H9 (cell line): ENCODE measurements around the gene SDK2. TPM values are rescaled to one million over a fixed set of nuclear protein-coding genes. Genes with fewer than 3 reads are reported as not detected.
A peak's percentile ranks its signal among the peaks of the same experiment; 100 is the strongest.

Source experiments
- DNase-seq: peaks from one replicate; pipeline ENCODE4 v3.0.0-alpha.2; 2017
- H2AFZ ChIP-seq: one replicate; pipeline ENCODE4 v1.6.1; 2013; ENCODE audit warnings: mild to moderate bottlenecking, low read length, control low read depth, moderate library complexity
- H2AK5ac ChIP-seq: 2 replicates; pipeline ENCODE4 v1.6.1; 2013; ENCODE audit warnings: low read length, control low read depth, mixed read lengths; ENCODE audit not compliant: insufficient read length
- H2BK120ac ChIP-seq: one replicate; pipeline ENCODE4 v1.6.1; 2013; ENCODE audit warnings: low read depth, mild to moderate bottlenecking, low read length, control low read depth, inconsistent platforms; ENCODE audit not compliant: poor library complexity, severe bottlenecking
- H2BK12ac ChIP-seq: 2 replicates; pipeline ENCODE4 v1.6.1; 2013; ENCODE audit warnings: low read length, control low read depth, mixed read lengths, low read depth; ENCODE audit not compliant: insufficient read length
- H2BK15ac ChIP-seq: 2 replicates; pipeline ENCODE4 v1.6.1; 2013; ENCODE audit warnings: low read depth, low read length, control low read depth
- H2BK20ac ChIP-seq: one replicate; pipeline ENCODE4 v1.6.1; 2013; ENCODE audit warnings: low read depth, mild to moderate bottlenecking, low read length, control low read depth, inconsistent platforms; ENCODE audit not compliant: poor library complexity, severe bottlenecking
- H2BK5ac ChIP-seq: 2 replicates; pipeline ENCODE4 v1.6.1; 2013; ENCODE audit warnings: low read length, control low read depth, mixed read lengths; ENCODE audit not compliant: insufficient read length
- H3K14ac ChIP-seq: 2 replicates; pipeline ENCODE4 v1.6.1; 2013; ENCODE audit warnings: low read length, control low read depth; ENCODE audit not compliant: insufficient read depth
- H3K18ac ChIP-seq: 2 replicates; pipeline ENCODE4 v1.6.1; 2013; ENCODE audit warnings: low read depth, mild to moderate bottlenecking, mixed read lengths, low read length, control low read depth; ENCODE audit not compliant: insufficient read length
- H3K23ac ChIP-seq: 2 replicates; pipeline ENCODE4 v1.6.1; 2013; ENCODE audit warnings: low read length, control low read depth, mixed read lengths, low read depth; ENCODE audit not compliant: insufficient read length
- H3K23me2 ChIP-seq: 2 replicates; pipeline ENCODE4 v1.6.1; 2013; ENCODE audit warnings: low read depth, mild to moderate bottlenecking, mixed read lengths, low read length, control low read depth; ENCODE audit not compliant: insufficient read length, poor library complexity, severe bottlenecking
- H3K27ac ChIP-seq: 2 replicates; pipeline ENCODE4 v1.5.1; 2013; ENCODE audit warnings: low read length, control low read depth, mixed read lengths, low read depth; ENCODE audit not compliant: insufficient read length
- H3K27me3 ChIP-seq: 2 replicates; pipeline ENCODE4 v1.6.1; 2013; ENCODE audit warnings: low read length, control low read depth, inconsistent platforms; ENCODE audit not compliant: insufficient read depth
- H3K4ac ChIP-seq: 2 replicates; pipeline ENCODE4 v1.6.1; 2013; ENCODE audit warnings: low read depth, mild to moderate bottlenecking, control low read depth, inconsistent platforms, low read length, moderate library complexity
- H3K4me1 ChIP-seq: 2 replicates; pipeline ENCODE4 v1.6.1; 2013; ENCODE audit warnings: low read length, control low read depth, inconsistent platforms; ENCODE audit not compliant: insufficient read depth
- H3K4me2 ChIP-seq: 2 replicates; pipeline ENCODE4 v1.6.1; 2013; ENCODE audit warnings: low read length, control low read depth, mixed read lengths; ENCODE audit not compliant: insufficient read length, insufficient read depth
- H3K56ac ChIP-seq: 2 replicates; pipeline ENCODE4 v1.6.1; 2013; ENCODE audit warnings: low read depth, mild to moderate bottlenecking, mixed read lengths, low read length, control low read depth; ENCODE audit not compliant: insufficient read length
- H3K79me1 ChIP-seq: 2 replicates; pipeline ENCODE4 v1.6.1; 2013; ENCODE audit warnings: low read depth, mild to moderate bottlenecking, moderate library complexity, low read length, control low read depth, inconsistent platforms; ENCODE audit not compliant: insufficient read depth, poor library complexity, severe bottlenecking
- H3K79me2 ChIP-seq: 2 replicates; pipeline ENCODE4 v1.6.1; 2013; ENCODE audit warnings: low read length, control low read depth, inconsistent platforms; ENCODE audit not compliant: insufficient read depth
- H3K9ac ChIP-seq: 2 replicates; pipeline ENCODE4 v1.6.1; 2013; ENCODE audit warnings: low read length, control low read depth, mixed read lengths; ENCODE audit not compliant: insufficient read length; ENCODE audit errors: extremely low read depth
- H3K9me3 ChIP-seq: one replicate; pipeline ENCODE4 v1.6.1; 2013; ENCODE audit warnings: low read depth, low read length, inconsistent platforms; ENCODE audit not compliant: control insufficient read depth
- H3T11ph ChIP-seq: one replicate; pipeline ENCODE4 v1.6.1; 2013; ENCODE audit warnings: mild to moderate bottlenecking, low read length, control low read depth, inconsistent platforms
- H4K20me1 ChIP-seq: one replicate; pipeline ENCODE4 v1.6.1; 2013; ENCODE audit not compliant: control insufficient read depth, insufficient read length, insufficient read depth
- H4K5ac ChIP-seq: 2 replicates; pipeline ENCODE4 v1.6.1; 2013; ENCODE audit warnings: low read depth, mild to moderate bottlenecking, mixed read lengths, low read length, control low read depth; ENCODE audit not compliant: insufficient read length
- H4K8ac ChIP-seq: replicated peaks from 2 replicates; pipeline ENCODE4 v1.6.1; 2013; ENCODE audit warnings: low read length, control low read depth, mixed read lengths, low read depth; ENCODE audit not compliant: insufficient read length
- H4K91ac ChIP-seq: 2 replicates; pipeline ENCODE4 v1.6.1; 2013; ENCODE audit warnings: low read depth, mild to moderate bottlenecking, moderate library complexity, mixed read lengths, low read length, control low read depth; ENCODE audit not compliant: insufficient read length
- H3K27ac Mint-ChIP-seq, 3 experiments: 2 replicates in 2 of 3; 3 replicates in 1 of 3; pipeline ENCODE4 v1.8.0; 2020 to 2021; ENCODE audit warnings: mixed read lengths in 3 of 3, mild to moderate bottlenecking in 1 of 3, moderate library complexity in 1 of 3
- H3K27me3 Mint-ChIP-seq: 2 replicates; pipeline ENCODE4 v1.8.0; 2021; ENCODE audit warnings: low read depth, mild to moderate bottlenecking, moderate library complexity, mixed read lengths
- H3K36me3 Mint-ChIP-seq, 3 experiments: 2 replicates in 2 of 3; 3 replicates in 1 of 3; pipeline ENCODE4 v1.8.0; 2020 to 2021; ENCODE audit warnings: low read depth in 3 of 3, mixed read lengths in 3 of 3; ENCODE audit not compliant: insufficient read depth in 1 of 3
- H3K4me1 Mint-ChIP-seq, 2 experiments: 2 replicates each; pipeline ENCODE4 v1.8.0; 2020; ENCODE audit warnings: mixed read lengths in 2 of 2
- H3K4me3 Mint-ChIP-seq, 2 experiments: 2 replicates in 1 of 2; 3 replicates in 1 of 2; pipeline ENCODE4 v1.8.0; 2020 to 2021; ENCODE audit warnings: mild to moderate bottlenecking in 2 of 2, mixed read lengths in 2 of 2, moderate library complexity in 1 of 2
- H3K9me3 Mint-ChIP-seq, 2 experiments: 2 replicates in 1 of 2; 3 replicates in 1 of 2; pipeline ENCODE4 v1.8.0; 2020; ENCODE audit warnings: mild to moderate bottlenecking in 2 of 2, mixed read lengths in 2 of 2, moderate library complexity in 1 of 2
- WGBS: extraction: QIAGEN DNeasy Blood & Tissue Kit; methylation state at CpG from one replicate; pipeline ENCODE4 v1.1.7; 2013; ENCODE audit warnings: missing lambda C conversion rate, low lambda C conversion rate, mixed read lengths; ENCODE audit not compliant: insufficient read length; ENCODE audit errors: extremely low coverage; 5-methylcytosine and 5-hydroxymethylcytosine counted together
- total RNA-seq: library from RNA; stranded (reverse); gene quantifications from 2 replicates; pipeline ENCODE4 v1.2.1, GENCODE V29; 2021
- TF ChIP-seq, protein P1 (sequence below): fragments of 200-600 bp; sonication (generic); conservative IDR thresholded peaks from 3 replicates; pipeline ENCODE4 v1.8.0; 2021; ENCODE audit warnings: antibody characterized with exemption, mild to moderate bottlenecking

The SDK2 gene
- total RNA-seq, 1 experiment from 2014 or later: 9.1 TPM

DNA sequence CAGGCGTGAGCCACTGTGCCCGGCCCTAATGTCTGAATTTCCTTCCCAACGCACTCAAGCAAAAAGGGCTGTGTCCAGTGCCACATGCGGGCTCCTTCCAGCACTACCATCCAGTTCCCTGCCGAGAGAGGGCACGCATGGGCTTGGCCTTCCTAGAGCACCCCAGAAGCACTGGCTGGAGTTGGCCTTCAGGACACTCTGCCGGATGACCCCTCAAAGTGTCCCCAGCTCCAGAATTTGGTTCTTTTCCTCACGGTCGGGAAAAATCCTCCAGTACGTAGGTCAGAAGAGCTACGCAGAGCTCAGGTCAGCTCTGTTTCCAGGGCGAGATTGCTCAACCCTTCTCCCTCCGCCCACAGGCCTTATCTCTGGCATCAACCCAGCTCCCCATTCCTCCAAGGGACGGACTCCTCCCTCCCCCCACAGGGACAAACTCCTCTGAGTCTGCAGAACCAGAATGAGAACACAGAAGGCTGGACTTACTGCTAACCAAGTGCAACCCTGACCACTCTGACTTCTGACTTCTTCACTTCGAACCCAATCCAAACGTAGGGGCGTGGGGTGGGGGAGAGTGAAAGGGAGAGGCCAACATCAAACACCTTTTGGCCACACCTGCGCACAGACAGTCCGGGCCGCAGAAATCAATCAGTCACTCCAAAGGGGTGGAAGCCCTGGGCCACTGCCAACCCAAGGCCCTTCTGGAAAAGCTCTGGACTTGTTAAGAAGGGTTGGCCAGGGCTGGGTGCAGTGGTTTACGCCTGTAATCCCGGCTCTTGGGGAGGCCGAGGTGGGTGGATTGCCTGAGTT is 336.0 kb downstream of the SDK2 start:
- Histone ChIP-seq H3K27me3 (no peaks in the 10 kb centered on the region), H3K23ac (no peak overlapping the region), H3K4ac (no peak overlapping the region), H3T11ph (no peak overlapping the region), H2AK5ac (no peak overlapping the region), H3K4me1 (peaks cover 6% of the 10 kb centered on the region; the same call in 1 of the 2 replicates), H2BK15ac (no peak overlapping the region), H3K56ac (no peak overlapping the region), H4K91ac (no peak overlapping the region), H2BK5ac (no peak overlapping the region), H2BK120ac (no peak overlapping the region), H3K23me2 (peaks cover 12% of the 10 kb centered on the region), H4K20me1 (no peaks in the 10 kb centered on the region), H3K79me2 (no peaks in the 10 kb centered on the region), H2BK20ac (no peak overlapping the region), H3K18ac (no peak overlapping the region), H3K14ac (no peak overlapping the region), H3K27ac (no peak overlapping the region), H4K5ac (no peak overlapping the region), H4K8ac (no peak overlapping the region), H3K9ac (no peak overlapping the region), H2BK12ac (no peak overlapping the region), H3K4me2 (no peak overlapping the region), H2AFZ (no peak overlapping the region), H3K79me1 (no peaks in the 10 kb centered on the region), H3K9me3 (no peaks in the 10 kb centered on the region)
- Mint-ChIP-seq H3K27ac (peak overlapping the region in 1 of 3 experiments; percentile 28; a peak in 1 of 7 replicates), H3K4me1 (peaks cover 44 to 49% of the 10 kb centered on the region in 2 experiments), H3K27me3 (peaks cover 5% of the 10 kb centered on the region; the same call in 1 of the 2 replicates), H3K36me3 (peaks cover 0 to 4% (median 0%) of the 10 kb centered on the region in 3 experiments; a peak in 3 of 7 replicates), H3K4me3 (0 out of 5 replicates have a peak overlapping the region, but pooled peaks of 1 of the 2 experiments have one; percentile 12), H3K9me3 (no peaks in the 10 kb centered on the region)
- TF ChIP-seq, protein P1, sequence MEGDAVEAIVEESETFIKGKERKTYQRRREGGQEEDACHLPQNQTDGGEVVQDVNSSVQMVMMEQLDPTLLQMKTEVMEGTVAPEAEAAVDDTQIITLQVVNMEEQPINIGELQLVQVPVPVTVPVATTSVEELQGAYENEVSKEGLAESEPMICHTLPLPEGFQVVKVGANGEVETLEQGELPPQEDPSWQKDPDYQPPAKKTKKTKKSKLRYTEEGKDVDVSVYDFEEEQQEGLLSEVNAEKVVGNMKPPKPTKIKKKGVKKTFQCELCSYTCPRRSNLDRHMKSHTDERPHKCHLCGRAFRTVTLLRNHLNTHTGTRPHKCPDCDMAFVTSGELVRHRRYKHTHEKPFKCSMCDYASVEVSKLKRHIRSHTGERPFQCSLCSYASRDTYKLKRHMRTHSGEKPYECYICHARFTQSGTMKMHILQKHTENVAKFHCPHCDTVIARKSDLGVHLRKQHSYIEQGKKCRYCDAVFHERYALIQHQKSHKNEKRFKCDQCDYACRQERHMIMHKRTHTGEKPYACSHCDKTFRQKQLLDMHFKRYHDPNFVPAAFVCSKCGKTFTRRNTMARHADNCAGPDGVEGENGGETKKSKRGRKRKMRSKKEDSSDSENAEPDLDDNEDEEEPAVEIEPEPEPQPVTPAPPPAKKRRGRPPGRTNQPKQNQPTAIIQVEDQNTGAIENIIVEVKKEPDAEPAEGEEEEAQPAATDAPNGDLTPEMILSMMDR: no peak
- whole genome bisulfite sequencing: no CpG with 5 or more reads among the region's 23 CpGs
- no peak for DNase-seq
